Peyer's patch (tissue), 4 donors: ENCODE results near the gene TOMM7. TPM values are rescaled to one million over a fixed set of nuclear protein-coding genes. Genes with fewer than 3 reads are reported as not detected.

Source experiments
- DNase-seq, 3 donors: peaks; one replicate each; pipeline ENCODE4 v3.0.0-alpha.2; 2017 to 2019
- H3K27ac ChIP-seq, 4 donors: fragments of 200-600 bp; sonication (generic); one replicate each; pipeline ENCODE4 v1.5.1; 2016 to 2019
- H3K27me3 ChIP-seq, 2 donors: fragments of 200-600 bp; sonication (generic); one replicate each; pipeline ENCODE4 v1.5.1; 2019
- H3K36me3 ChIP-seq, 3 donors: fragments of 200-600 bp; sonication (generic); one replicate each; pipeline ENCODE4 v1.5.1; 2016 to 2019
- H3K4me1 ChIP-seq, 4 donors: fragments of 200-600 bp; sonication (generic); one replicate each; pipeline ENCODE4 v1.5.1; 2016 to 2019
- H3K4me3 ChIP-seq, 4 donors: fragments of 200-600 bp; sonication (generic); 1 replicate in 3 of 4; 2 replicates in 1 of 4; pipeline ENCODE4 v1.5.1; 2016 to 2019; ENCODE audit warnings: mild to moderate bottlenecking in 1 of 4
- H3K9me3 ChIP-seq, 4 donors: fragments of 200-600 bp; sonication (generic); one replicate each; pipeline ENCODE4 v1.5.1; 2016 to 2019; ENCODE audit warnings: mild to moderate bottlenecking in 1 of 4
- POLR2A ChIP-seq, 2 donors: fragments of 450-650 bp; IDR thresholded peaks; one replicate each; pipeline ENCODE4 v1.5.1; 2017; ENCODE audit warnings: antibody characterized with exemption in 2 of 2, mild to moderate bottlenecking in 2 of 2, moderate library complexity in 2 of 2
- total RNA-seq, 4 donors: library from RNA; depleted of rRNA; stranded (reverse); fragments of >200 nt; gene quantifications; one replicate each; pipeline ENCODE4 v1.1.0, GENCODE V29; 2016
- TF ChIP-seq, protein P1 (sequence below), 6 experiments: fragments of 450-650 bp in 4 of 6; fragments of 200-600 bp in 2 of 6; sonication (generic) in 1 of 6; IDR thresholded peaks; one replicate each; pipeline ENCODE4 v1.5.1; 2017 to 2019; ENCODE audit warnings: antibody characterized with exemption in 6 of 6, mild to moderate bottlenecking in 3 of 6, moderate library complexity in 1 of 6

TOMM7 gene
- total RNA-seq, 4 donors from 2014 or later, result 78.6 to 89.8 (median 82.8) TPM

- H3K9me3 ChIP-seq, result no peaks in the 10 kb centered on the region
- H3K27me3 ChIP-seq, result no peaks in the 10 kb centered on the region
- no peak overlapping the region for H3K4me3 ChIP-seq
- H3K27ac ChIP-seq, result peak overlapping the region in 1 of 4 donors; percentile 33
- TF ChIP-seq, protein P1, sequence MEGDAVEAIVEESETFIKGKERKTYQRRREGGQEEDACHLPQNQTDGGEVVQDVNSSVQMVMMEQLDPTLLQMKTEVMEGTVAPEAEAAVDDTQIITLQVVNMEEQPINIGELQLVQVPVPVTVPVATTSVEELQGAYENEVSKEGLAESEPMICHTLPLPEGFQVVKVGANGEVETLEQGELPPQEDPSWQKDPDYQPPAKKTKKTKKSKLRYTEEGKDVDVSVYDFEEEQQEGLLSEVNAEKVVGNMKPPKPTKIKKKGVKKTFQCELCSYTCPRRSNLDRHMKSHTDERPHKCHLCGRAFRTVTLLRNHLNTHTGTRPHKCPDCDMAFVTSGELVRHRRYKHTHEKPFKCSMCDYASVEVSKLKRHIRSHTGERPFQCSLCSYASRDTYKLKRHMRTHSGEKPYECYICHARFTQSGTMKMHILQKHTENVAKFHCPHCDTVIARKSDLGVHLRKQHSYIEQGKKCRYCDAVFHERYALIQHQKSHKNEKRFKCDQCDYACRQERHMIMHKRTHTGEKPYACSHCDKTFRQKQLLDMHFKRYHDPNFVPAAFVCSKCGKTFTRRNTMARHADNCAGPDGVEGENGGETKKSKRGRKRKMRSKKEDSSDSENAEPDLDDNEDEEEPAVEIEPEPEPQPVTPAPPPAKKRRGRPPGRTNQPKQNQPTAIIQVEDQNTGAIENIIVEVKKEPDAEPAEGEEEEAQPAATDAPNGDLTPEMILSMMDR (IDR thresholded peaks at IDR 0.05), result no peak
- H3K4me1 ChIP-seq, result peaks cover 0 to 9% (median 0%) of the 10 kb centered on the region in 4 donors
- no peak for DNase-seq
- H3K36me3 ChIP-seq, result no peaks in the 10 kb centered on the region
Measured at GRCh38 chr7:22858274-22858639, 35.6 kb upstream of the TOMM7 start.

DNA sequence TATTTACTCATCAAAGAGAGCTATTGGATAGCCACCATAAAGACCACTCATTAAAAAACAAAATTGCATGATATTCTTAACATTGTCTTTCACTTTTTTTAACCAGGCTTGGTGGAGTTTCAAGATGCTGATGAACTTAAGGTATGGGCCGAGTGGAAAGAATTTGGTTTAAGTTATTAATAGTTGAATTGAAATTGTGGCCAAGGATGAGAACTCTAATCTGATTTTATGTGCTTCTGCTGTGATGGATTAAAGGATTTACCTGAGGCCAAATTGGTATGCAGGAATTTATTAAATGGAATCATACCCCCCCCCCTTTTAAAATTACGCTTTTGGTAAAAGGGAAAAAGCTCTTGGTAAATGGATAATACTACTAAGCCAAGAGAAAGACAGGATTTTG is 33.8 kb upstream of the TOMM7 start:
- DNase-seq, result no peak
- H3K36me3 ChIP-seq, result no peaks in the 10 kb centered on the region
- H3K4me3 ChIP-seq, result no peak overlapping the region

DNA sequence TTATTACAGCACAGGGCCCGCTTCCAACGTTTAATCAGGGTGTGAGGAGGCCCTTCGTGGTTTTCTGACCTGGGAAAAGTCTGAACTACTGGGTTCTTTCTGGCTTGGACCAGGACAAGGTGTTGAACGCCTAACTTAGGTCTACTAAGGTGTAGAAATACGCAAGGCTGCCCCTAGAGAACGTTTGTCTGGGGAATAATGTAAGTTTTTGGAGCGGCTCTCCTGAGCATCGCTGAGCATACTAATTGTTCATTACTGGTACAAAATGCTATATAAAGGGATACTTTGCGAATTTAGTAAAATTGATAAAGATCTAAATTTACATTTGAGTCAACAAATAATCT is 32.4 kb upstream of the TOMM7 start:
- no peaks in the 10 kb centered on the region for H3K27me3 ChIP-seq
- peaks cover 0 to 9% (median 0%) of the 10 kb centered on the region in 4 donors for H3K4me1 ChIP-seq
- H3K9me3 ChIP-seq, result no peaks in the 10 kb centered on the region
- H3K36me3 ChIP-seq, result no peaks in the 10 kb centered on the region
- H3K27ac ChIP-seq, result peak overlapping the region; percentile 81 to 96 (median 90)
- DNase-seq, result no peak
- TF ChIP-seq, protein P1 (IDR thresholded peaks at IDR 0.05), result no peak
- TF ChIP-seq POLR2A (IDR thresholded peaks at IDR 0.05), result no peak
- H3K4me3 ChIP-seq, result peak overlapping the region; percentile 56 to 98 (median 84)

More for the DNA sequence above, 33.8 kb upstream of the TOMM7 start:
- H3K27ac ChIP-seq, result peak overlapping the region in 1 of 4 donors; percentile 96
- H3K4me1 ChIP-seq, result peaks cover 0 to 9% (median 0%) of the 10 kb centered on the region in 4 donors
- no peaks in the 10 kb centered on the region for H3K9me3 ChIP-seq
- no peaks in the 10 kb centered on the region for H3K27me3 ChIP-seq
- TF ChIP-seq, protein P1 (IDR thresholded peaks at IDR 0.05), result no peak
- no peak for TF ChIP-seq POLR2A (IDR thresholded peaks at IDR 0.05)

DNA sequence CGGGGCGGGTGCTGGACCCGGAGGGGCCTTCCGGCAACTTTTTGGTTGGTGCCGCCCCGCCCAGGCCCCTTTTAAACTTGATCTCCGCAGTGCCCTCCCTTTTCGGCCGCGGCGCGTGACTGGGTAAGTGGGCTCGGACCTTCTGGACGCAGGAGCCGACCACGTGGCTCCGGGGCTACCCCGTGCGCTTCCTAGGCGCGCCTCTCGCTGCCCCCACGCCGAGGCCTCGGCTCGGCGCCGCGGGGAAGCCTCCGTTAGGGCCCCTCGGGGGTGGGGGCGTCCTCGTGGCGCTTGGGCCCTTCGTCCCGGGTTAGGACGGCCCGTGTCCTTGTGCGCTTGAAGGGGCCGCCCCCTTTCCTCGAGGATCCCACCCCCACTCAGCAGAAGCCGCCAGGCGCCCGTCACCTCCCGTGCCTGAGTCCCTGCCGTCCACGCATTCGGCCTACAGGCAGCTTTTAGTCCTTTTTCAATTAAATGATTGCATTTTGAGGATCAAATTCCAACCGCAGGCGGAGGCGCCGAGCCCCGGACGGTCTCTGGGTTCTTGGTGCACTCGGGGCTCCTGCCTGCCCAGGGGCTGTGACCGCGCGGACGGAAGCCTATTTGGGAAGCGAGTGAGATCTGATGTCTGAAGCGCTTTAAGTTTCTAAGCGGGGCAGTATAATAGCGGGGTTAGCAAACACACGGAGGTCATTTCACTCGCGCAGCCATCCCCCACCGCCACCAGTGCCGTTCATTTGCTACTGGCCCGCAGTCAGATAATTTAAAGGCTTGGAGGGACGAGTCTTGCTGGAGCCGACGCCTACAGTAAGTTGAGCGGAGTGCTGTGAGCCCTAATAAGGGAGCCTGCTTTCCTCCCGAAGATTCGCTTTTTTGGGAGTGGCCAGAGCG is 31.8 kb upstream of the TOMM7 start:
- Histone ChIP-seq H3K27me3 (no peaks in the 10 kb centered on the region), H3K9me3 (no peaks in the 10 kb centered on the region), H3K36me3 (no peaks in the 10 kb centered on the region), H3K27ac (peak overlapping the region; percentile 81 to 96 (median 90)), H3K4me1 (peaks cover 0 to 9% (median 0%) of the 10 kb centered on the region in 4 donors), H3K4me3 (peak overlapping the region; percentile 56 to 98 (median 84))
- DNase-seq, result peak; percentile 80 to 95 (median 88)
- TF ChIP-seq POLR2A (IDR thresholded peaks at IDR 0.05), result peak; percentile 20 to 29
- TF ChIP-seq, protein P1 (IDR thresholded peaks at IDR 0.05), result peak in 4 of 6 experiments; percentile 26 to 53 (median 44)

GRCh38 chr7:22853674-22854157 is 31.1 kb upstream of the TOMM7 start:
- Histone ChIP-seq H3K36me3 (no peaks in the 10 kb centered on the region), H3K9me3 (no peaks in the 10 kb centered on the region), H3K27me3 (no peaks in the 10 kb centered on the region), H3K27ac (peak overlapping the region; percentile 81 to 96 (median 90)), H3K4me1 (peaks cover 0 to 9% (median 0%) of the 10 kb centered on the region in 4 donors), H3K4me3 (peak overlapping the region; percentile 56 to 98 (median 84))
- peak in 2 of 3 donors; percentile 64 to 70 for DNase-seq
- TF ChIP-seq, protein P1 (IDR thresholded peaks at IDR 0.05), result peak in 2 of 6 experiments; percentile 98 to 99
- TF ChIP-seq POLR2A (IDR thresholded peaks at IDR 0.05), result no peak
